Kidney (tissue), 14 donors: ENCODE data around the gene SLC24A2. TPM values are rescaled to one million over a fixed set of nuclear protein-coding genes. Genes with fewer than 3 reads are reported as not detected.

ENCODE experiments used
- DNase-seq, 5 donors: peaks; one replicate each; pipeline ENCODE4 v3.0.0-alpha.2; 2013 to 2020
- FAIRE-seq: peaks from 2 replicates; lab custom pipeline; 2012; peaks lifted over from hg19 to GRCh38; lab: Jason Lieb, UNC
- H3K27ac ChIP-seq, 2 donors: one replicate each; pipeline ENCODE4 v1.7.0; 2013; ENCODE audit warnings: low read depth in 2 of 2, low read length in 2 of 2, inconsistent platforms in 1 of 2
- H3K27me3 ChIP-seq: one replicate; pipeline ENCODE4 v1.7.1; 2013; ENCODE audit warnings: low read length, inconsistent platforms; ENCODE audit not compliant: control insufficient read depth, insufficient read depth
- H3K36me3 ChIP-seq, 3 donors: one replicate each; pipeline versions ENCODE4 v1.7.0 to v1.7.1; 2013; ENCODE audit warnings: low read length in 3 of 3, control low read depth in 1 of 3, inconsistent platforms in 1 of 3; ENCODE audit not compliant: insufficient read depth in 3 of 3, control insufficient read depth in 2 of 3
- H3K4me1 ChIP-seq, 3 donors: one replicate each; pipeline versions ENCODE4 v1.7.0 to v1.7.1; 2013; ENCODE audit warnings: low read length in 3 of 3, inconsistent platforms in 1 of 3, low read depth in 1 of 3; ENCODE audit not compliant: control insufficient read depth in 2 of 3, insufficient read depth in 2 of 3
- H3K4me3 ChIP-seq, 3 donors: one replicate each; pipeline versions ENCODE4 v1.7.0 to v1.8.1; 2013; ENCODE audit warnings: low read length in 3 of 3, control low read depth in 1 of 3, inconsistent platforms in 1 of 3
- H3K9ac ChIP-seq, 3 donors: one replicate each; pipeline versions ENCODE4 v1.7.0 to v1.7.1; 2013; ENCODE audit warnings: low read length in 3 of 3, control low read depth in 1 of 3, inconsistent platforms in 1 of 3
- H3K9me3 ChIP-seq, 3 donors: one replicate each; pipeline versions ENCODE4 v1.7.0 to v1.7.1; 2013; ENCODE audit warnings: low read length in 3 of 3, control low read depth in 1 of 3, inconsistent platforms in 1 of 3; ENCODE audit not compliant: control insufficient read depth in 2 of 3, insufficient read depth in 1 of 3
- CTCF ChIP-seq: IDR thresholded peaks from 3 replicates; pipeline ENCODE4 v1.5.1; 2012; ENCODE audit warnings: mild to moderate bottlenecking, moderate library complexity, borderline replicate concordance; ENCODE audit not compliant: insufficient read depth; ENCODE audit errors: extremely low read depth
- intact Hi-C: fragments of 100-400 bp; cut with DNase I; formaldehyde crosslinking; loops from one replicate; pipeline ENCODE4 v1.11.1; 2022
- polyA plus RNA-seq: library from polyadenylated mRNA; stranded (reverse); fragments of 350-450 nt; fragmentation: Illumina TruSeq; extraction: RNeasy Lipid Tissue Mini Kit (QIAGEN cat#74804); gene quantifications from one replicate; pipeline ENCODE4 v1.2.3, GENCODE V29; 2014; ENCODE audit warnings: low read depth, low replicate concordance; ENCODE audit not compliant: insufficient read depth
- total RNA-seq: library from RNA; stranded (reverse); fragmentation: NEBNext Ultra II Directional; extraction: Animal tissue kit (Norgen Biotek cat#: 25700); gene quantifications from one replicate; pipeline ENCODE4 v1.2.1, GENCODE V29; 2021
- donor health status: control.
- donor health status: control.
- donor health status: control.
- donor health status: control.
- donor health status: control.
- donor health status: DM: yes; HTN: yes; CAD: no.
- donor health status: Normal renal cell carcinoma (clear cell type).

The SLC24A2 gene
- total and polyA plus RNA-seq, 2 donors from 2014 or later: 0.15 TPM; not detected in 1

- FAIRE-seq: no peak
- H3K9me3 ChIP-seq: no peaks in the 10 kb centered on the region
- H3K27me3 ChIP-seq: peaks cover 1% of the 10 kb centered on the region
- no peak overlapping the region for H3K27ac ChIP-seq
- no peak for DNase-seq
- intact Hi-C loops: no loop called here
- no peak overlapping the region for H3K9ac ChIP-seq
- no peak for TF ChIP-seq CTCF
- no peaks in the 10 kb centered on the region for H3K36me3 ChIP-seq
- H3K4me1 ChIP-seq: no peaks in the 10 kb centered on the region
- H3K4me3 ChIP-seq: no peak overlapping the region
These were observed 4.7 kb downstream of the SLC24A2 start for GRCh38 chr9:19784136-19784535.

- no peaks in the 10 kb centered on the region for H3K27me3 ChIP-seq
- H3K4me1 ChIP-seq: no peaks in the 10 kb centered on the region
- no peak for TF ChIP-seq CTCF
- intact Hi-C loops: no loop called here
- H3K36me3 ChIP-seq: no peaks in the 10 kb centered on the region
- H3K27ac ChIP-seq: no peak overlapping the region
- FAIRE-seq: no peak
- H3K9me3 ChIP-seq: no peaks in the 10 kb centered on the region
- no peak overlapping the region for H3K4me3 ChIP-seq
- no peak overlapping the region for H3K9ac ChIP-seq
- no peak for DNase-seq
These were observed 5.3 kb downstream of the SLC24A2 start for GRCh38 chr9:19783500-19783899.

- Histone ChIP-seq H3K36me3 (no peaks in the 10 kb centered on the region), H3K4me1 (no peaks in the 10 kb centered on the region), H3K4me3 (no peak overlapping the region), H3K27ac (no peak overlapping the region), H3K9ac (no peak overlapping the region), H3K9me3 (no peaks in the 10 kb centered on the region), H3K27me3 (no peaks in the 10 kb centered on the region)
- DNase-seq: peak in 3 of 5 donors; percentile 28 to 72 (median 70)
- TF ChIP-seq CTCF: no peak
- intact Hi-C loops: no loop called here
- FAIRE-seq: no peak
These were observed 6.8 kb downstream of the SLC24A2 start for GRCh38 chr9:19782005-19782404.

- intact Hi-C loops: no loop called here
- H3K4me1 ChIP-seq: no peaks in the 10 kb centered on the region
- no peaks in the 10 kb centered on the region for H3K27me3 ChIP-seq
These were observed 7.6 kb downstream of the SLC24A2 start for GRCh38 chr9:19781240-19781639.

More at GRCh38 chr9:19781240-19781639, 7.6 kb downstream of the SLC24A2 start:
- Histone ChIP-seq H3K27ac (no peak overlapping the region), H3K9ac (no peak overlapping the region), H3K4me3 (no peak overlapping the region), H3K36me3 (no peaks in the 10 kb centered on the region), H3K9me3 (no peaks in the 10 kb centered on the region)
- no peak for FAIRE-seq
- DNase-seq: no peak
- no peak for TF ChIP-seq CTCF
